Occipital lobe (tissue), 2 donors: ENCODE results near the gene CCDC59. TPM values are rescaled to one million over a fixed set of nuclear protein-coding genes. Genes with fewer than 3 reads are reported as not detected.
"Not testable (repeated sequence)": the region's sequence is repeated elsewhere in the genome, so short reads cannot be mapped to it uniquely, and the experiment has no call there.

Experiments used
- DNase-seq: peaks from one replicate; lab custom pipeline; 2025; lab: John Stamatoyannopoulos, UW
- total RNA-seq: library from RNA; depleted of rRNA; stranded (reverse); fragments of >200 nt; gene quantifications from one replicate; pipeline ENCODE4 v1.2.3, GENCODE V29; 2014

CCDC59 gene
- total RNA-seq: 34.0 TPM

DNA sequence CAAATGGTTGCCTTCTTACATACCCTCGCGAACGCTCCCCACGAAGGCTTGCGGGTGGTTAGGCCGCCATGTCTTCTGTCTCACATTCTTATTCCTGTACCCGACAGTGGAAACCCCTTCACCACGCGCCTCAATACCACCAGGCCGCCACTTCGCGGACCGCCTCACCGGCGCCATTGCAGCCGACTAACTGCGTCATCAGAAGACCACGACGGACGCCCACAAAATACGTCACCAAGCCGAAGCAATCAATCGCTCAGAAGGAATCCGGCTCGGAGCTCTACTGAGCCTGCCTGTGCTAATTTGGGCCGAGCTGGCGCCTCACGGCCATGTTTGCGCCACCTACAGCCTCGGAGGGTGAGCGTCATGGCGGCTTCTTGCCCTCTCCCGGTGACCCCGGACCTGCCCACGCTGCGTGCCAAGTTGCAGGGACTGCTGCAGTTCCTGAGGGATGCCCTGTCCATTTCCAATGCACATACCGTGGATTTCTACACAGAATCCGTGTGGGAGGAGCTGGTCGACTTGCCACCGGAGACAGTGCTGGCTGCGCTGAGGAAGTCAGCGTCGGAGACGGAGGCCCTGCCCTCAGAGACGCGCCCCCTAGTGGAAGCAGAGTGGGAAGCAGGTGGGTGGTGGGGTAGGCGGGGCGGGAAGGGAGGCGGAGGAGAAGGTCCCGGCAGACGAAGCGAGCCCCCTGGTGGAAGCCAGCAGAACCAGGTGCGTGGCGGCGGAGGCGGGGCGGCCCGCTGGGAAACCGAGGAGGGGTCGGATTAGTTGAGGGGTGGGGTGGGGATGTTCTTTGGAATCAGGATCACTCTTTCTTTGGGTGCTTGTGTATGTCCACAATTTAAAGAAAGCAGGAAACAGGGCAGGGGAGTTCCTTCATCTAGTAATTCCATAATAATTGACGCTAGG, at the start of gene CCDC59, which contains the start of gene METTL25:
CCDC59 (minus strand) TSS at position 188 of the 915 bp plus-strand sequence; CDS start at position 177, 11 bp downstream.
METTL25 (plus strand) TSS at position 330 of the 915 bp plus-strand sequence; CDS start at position 367, 37 bp downstream.
- peak; percentile 96 for DNase-seq

DNA sequence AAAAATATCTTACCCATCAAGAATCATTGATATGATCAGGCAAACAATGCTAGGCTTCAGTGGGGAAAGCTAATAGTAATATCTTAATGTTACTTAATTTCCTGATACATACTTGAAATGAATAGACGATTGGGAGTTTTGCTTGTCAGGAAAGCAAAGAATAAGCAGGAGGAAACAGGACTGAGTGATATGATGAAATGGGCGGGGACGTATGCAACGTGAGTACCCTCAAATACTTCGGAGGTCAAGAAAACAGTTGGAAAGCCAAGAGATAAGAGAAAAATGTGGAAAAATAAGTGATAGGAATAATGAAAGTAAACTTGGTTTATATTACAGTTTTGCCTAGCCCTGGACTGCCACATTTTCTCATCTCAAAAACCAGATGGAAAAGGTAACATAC, 49.3 kb upstream of the CCDC59 start:
- no peak for DNase-seq

- DNase-seq: no peak
Measured at GRCh38 chr12:82406651-82407050, 48.5 kb upstream of the CCDC59 start.

- no peak for DNase-seq
Measured at GRCh38 chr12:82400819-82401218, 42.6 kb upstream of the CCDC59 start.

- no peak for DNase-seq
Measured at GRCh38 chr12:82398879-82399278, 40.7 kb upstream of the CCDC59 start.

GRCh38 chr12:82383930-82384552, 25.9 kb upstream of the CCDC59 start:
- no peak for DNase-seq

DNA sequence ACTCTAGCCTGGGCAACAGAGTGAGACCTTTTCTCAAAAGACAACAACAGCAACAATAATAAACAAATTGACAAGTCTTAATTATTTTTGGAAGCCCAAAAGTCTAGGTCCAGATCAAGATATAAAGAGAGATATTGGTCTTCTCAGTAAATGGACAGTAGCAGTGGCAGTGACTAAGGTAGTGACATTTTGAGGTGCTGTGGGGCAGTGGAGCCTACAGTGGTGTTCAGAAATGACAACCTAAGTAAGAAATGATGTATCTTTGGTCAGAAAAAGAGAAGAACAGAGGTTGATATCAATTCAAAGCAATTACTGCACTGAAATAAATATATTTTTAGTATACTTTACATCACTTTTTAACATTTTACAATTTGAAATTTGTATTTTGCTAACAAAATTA, 20.8 kb upstream of the CCDC59 start:
- DNase-seq: no peak

- no peak for DNase-seq
Measured at GRCh38 chr12:82375201-82375600, 17.0 kb upstream of the CCDC59 start.

- DNase-seq: no peak
Measured at GRCh38 chr12:82366197-82366596, 8.0 kb upstream of the CCDC59 start.

GRCh38 chr12:82363990-82364389, 5.8 kb upstream of the CCDC59 start:
- no peak for DNase-seq

- DNase-seq: no peak
Measured at GRCh38 chr12:82361461-82361915, 3.3 kb upstream of the CCDC59 start.

GRCh38 chr12:82360834-82361233, 2.6 kb upstream of the CCDC59 start:
- DNase-seq: not testable (repeated sequence)

DNA sequence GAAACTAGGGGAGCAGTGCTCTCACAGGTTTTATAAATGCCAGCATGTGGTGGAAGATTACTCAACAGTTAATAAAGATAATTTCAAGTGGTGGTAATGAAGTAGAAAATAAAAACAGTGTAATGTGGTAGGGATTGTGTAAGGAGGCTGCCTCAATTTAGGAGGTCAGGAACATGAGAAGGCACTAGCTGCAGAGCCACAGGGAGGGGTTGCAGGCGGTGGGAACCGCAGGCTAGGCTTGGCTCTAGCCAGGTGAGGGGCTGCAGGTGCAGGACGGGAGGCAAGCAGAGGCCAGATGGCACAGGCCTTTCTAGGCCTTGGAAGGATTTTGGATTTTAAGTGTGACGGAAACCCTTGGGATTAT, 910 bp upstream of the CCDC59 start:
- DNase-seq: no peak

DNA sequence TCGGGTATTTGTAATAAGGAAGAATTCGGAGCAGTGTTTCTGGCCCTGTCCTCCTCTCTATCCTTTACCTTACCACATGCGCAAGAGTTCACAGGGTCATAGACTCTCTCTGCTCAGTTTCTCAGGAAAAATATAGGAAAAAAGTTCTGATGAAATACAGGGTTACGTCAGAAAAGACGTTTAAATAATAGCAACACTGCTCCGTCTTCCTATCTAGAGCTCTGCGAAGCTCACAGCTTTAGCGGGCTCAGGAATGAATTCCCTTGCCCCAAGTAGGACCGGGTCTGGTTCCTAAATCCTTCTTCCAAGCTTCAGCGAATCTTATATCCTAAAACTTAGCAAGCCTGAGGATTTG, 365 bp downstream of the CCDC59 start:
- DNase-seq: no peak

GRCh38 chr12:82357340-82357739, 847 bp downstream of the CCDC59 start:
- DNase-seq: no peak

- DNase-seq: no peak
Measured at GRCh38 chr12:82351390-82351789, 6.8 kb downstream of the CCDC59 start.

GRCh38 chr12:82350161-82350560, 8.0 kb downstream of the CCDC59 start:
- DNase-seq: no peak

DNA sequence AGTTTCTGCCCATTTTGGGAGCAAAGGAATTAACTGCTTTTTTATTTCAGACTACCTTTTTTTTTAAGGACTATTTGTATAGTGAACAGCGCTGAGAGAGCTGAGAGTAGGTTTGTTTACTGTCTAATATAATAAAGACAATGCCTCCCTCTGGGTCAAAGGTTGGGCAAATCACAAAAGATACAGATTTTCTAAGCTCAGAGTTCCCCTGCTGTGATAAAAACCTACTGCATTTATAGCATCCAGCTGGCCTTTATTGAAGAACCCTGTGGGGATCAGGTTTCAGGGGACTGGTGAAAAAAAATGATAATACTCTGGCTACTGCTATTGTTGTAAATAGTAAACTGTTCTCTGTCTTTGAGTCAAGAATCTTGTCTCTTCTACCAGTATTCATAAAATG, 28.7 kb downstream of the CCDC59 start:
- DNase-seq: no peak

DNA sequence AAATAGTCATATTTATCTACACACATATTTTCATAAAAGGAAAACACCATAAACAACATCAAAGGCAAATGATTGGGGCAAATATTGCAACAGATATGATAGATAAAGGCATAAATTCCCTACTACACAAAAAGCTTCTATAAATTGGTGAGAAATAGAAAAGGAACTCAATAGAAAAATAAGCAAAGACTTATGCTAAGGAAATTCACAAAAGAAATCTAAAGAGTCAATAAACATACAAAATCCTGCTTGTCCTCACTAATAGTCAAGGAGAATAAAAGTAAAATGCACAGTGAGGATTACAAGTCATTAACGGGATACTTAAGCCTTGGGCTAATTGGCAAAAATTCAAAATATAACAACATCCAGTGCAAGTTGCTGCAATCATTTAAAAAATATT, 30.3 kb downstream of the CCDC59 start:
- no peak for DNase-seq

- DNase-seq: no peak
Measured at GRCh38 chr12:82326905-82327503, 31.2 kb downstream of the CCDC59 start.

- no peak for DNase-seq
Measured at GRCh38 chr12:82325540-82326336, 32.4 kb downstream of the CCDC59 start.

DNA sequence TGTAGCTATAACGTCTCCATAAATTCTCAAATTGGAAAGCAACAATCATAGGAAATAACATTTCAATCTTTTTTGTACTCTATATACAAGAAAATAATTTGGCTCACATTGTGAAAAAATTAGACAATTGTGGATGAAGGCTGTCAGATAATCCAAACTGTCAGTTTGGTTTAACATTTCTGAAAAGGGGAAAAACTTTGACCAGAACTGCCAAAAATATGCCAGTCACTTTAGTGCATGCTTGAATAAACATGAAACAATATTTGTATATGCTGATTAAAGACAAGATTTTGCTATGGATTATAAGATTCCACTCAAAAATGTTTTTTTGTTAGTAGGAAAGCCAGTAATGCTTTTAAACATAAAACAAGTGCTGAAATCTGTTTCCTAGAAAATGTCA, 38.9 kb downstream of the CCDC59 start:
- DNase-seq: no peak
